Measurements from ENCODE around the gene CDHR3. TPM values are rescaled to one million over a fixed set of nuclear protein-coding genes. Genes with fewer than 3 reads are reported as not detected.

The CDHR3 gene
- total RNA-seq, 1 donor from 2014 or later, result 1.4 TPM

DNA sequence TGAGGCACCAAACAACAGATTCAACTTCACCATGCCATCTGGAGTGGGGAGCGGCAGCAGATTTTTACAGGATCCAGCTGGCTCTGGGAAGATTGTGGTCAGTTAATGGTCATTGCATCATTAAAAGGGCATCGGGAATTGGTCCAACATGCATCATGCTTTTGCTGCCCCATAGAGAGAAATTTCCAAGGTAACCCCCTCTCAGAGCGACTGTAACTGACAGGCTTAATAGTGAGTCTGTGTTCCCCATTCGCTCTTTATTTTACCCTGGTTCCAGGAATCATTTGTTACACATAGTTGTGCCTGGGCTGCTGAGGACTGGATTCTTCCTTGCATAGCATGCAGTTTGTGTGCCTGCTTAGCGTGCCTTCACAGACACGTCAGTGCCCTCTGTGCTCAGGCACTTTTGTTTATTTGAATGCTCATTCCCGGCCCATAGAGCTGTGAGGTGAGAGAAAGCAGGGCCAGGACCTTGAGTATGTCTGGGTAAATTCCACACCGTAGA lies 49.9 kb downstream of the CDHR3 start:
- H3K9me3 Mint-ChIP-seq, result peaks cover 2% of the 10 kb centered on the region
- Histone ChIP-seq H3K9me3 (ENCODE audit: low read depth) (no peaks in the 10 kb centered on the region), H3K4me2 (no peak overlapping the region), H3K36me3 (no peaks in the 10 kb centered on the region), H3K27me3 (peaks cover 9% of the 10 kb centered on the region), H3K9ac (no peak overlapping the region), H4K20me1 (ENCODE audit: low read depth) (no peaks in the 10 kb centered on the region), H3K27ac (no peak overlapping the region), H3K4me3 (no peak overlapping the region), H3K4me1 (peaks cover 19% of the 10 kb centered on the region), H3F3A (ENCODE audit: low read depth) (peaks cover 12% of the 10 kb centered on the region), H2AFZ (replicated peaks) (no peak overlapping the region), H3K79me2 (ENCODE audit: low read depth) (no peaks in the 10 kb centered on the region)
- H3K27me3 Mint-ChIP-seq (ENCODE audit: insufficient read depth, low read depth), result peaks cover 5% of the 10 kb centered on the region
- no peaks in the 10 kb centered on the region for H3K36me3 Mint-ChIP-seq
- no peak for DNase-seq (ENCODE audit: low spot score)
- peaks cover 40% of the 10 kb centered on the region for H3K4me1 Mint-ChIP-seq
- TF ChIP-seq EZH2 (IDR thresholded peaks at IDR 0.05), result no peak
- H3K27ac Mint-ChIP-seq, result no peak overlapping the region
- H3K4me3 Mint-ChIP-seq, result no peak overlapping the region

DNA sequence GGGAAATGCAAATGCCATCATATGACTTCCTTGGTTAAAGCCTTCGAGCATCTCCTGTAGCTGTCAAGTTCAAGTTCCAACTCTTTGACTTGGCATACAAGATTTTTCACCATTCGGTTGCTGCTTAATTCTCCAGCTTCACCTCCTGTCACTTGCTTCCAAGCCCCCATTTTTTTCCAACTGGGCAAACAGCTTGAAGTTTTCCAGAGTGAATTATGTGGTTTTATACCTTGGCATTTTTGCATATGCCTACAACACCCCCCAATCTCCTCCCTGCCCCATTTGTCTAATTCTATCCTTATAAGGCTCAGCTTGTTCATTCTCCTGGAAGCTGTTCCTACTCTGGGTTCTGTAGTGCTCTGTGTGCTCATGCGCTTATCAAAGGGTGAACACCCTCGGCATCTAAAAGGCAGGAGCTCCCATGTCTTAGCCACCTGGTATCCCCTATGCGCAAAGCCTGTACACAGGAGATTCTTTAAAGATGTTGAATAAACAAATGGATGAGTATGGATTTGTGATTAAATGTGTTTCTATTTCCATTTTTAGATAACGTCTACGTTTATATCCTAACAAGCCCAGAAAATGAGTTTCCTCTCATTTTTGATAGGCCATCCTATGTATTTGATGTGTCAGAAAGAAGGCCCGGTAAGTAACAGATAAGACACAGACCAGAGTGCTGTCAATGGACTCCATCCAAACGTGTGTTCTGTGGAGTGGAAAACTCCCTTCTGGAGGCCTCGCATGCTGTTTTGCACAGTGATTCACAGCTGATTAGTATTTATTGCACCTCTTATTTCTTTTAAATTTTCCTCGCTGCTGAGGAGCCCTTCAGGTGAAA lies 52.5 kb downstream of the CDHR3 start:
- Mint-ChIP-seq H3K4me1 (peaks cover 35% of the 10 kb centered on the region), H3K27ac (no peak overlapping the region), H3K9me3 (no peaks in the 10 kb centered on the region), H3K36me3 (no peaks in the 10 kb centered on the region), H3K4me3 (no peak overlapping the region), H3K27me3 (ENCODE audit: insufficient read depth, low read depth) (peaks cover 3% of the 10 kb centered on the region)
- no peak for DNase-seq (ENCODE audit: low spot score)
- Histone ChIP-seq H3K9ac (no peak overlapping the region), H4K20me1 (ENCODE audit: low read depth) (no peaks in the 10 kb centered on the region), H3K27me3 (no peaks in the 10 kb centered on the region), H3K4me1 (peaks cover 11% of the 10 kb centered on the region), H3K4me3 (no peak overlapping the region), H3K27ac (no peak overlapping the region), H3K79me2 (ENCODE audit: low read depth) (no peaks in the 10 kb centered on the region), H2AFZ (replicated peaks) (peak overlapping the region; percentile 10), H3K36me3 (no peaks in the 10 kb centered on the region), H3K9me3 (ENCODE audit: low read depth) (no peaks in the 10 kb centered on the region), H3F3A (ENCODE audit: low read depth) (peaks cover 2% of the 10 kb centered on the region), H3K4me2 (no peak overlapping the region)
- no peak for TF ChIP-seq EZH2 (IDR thresholded peaks at IDR 0.05)
- TF ChIP-seq, protein P1, sequence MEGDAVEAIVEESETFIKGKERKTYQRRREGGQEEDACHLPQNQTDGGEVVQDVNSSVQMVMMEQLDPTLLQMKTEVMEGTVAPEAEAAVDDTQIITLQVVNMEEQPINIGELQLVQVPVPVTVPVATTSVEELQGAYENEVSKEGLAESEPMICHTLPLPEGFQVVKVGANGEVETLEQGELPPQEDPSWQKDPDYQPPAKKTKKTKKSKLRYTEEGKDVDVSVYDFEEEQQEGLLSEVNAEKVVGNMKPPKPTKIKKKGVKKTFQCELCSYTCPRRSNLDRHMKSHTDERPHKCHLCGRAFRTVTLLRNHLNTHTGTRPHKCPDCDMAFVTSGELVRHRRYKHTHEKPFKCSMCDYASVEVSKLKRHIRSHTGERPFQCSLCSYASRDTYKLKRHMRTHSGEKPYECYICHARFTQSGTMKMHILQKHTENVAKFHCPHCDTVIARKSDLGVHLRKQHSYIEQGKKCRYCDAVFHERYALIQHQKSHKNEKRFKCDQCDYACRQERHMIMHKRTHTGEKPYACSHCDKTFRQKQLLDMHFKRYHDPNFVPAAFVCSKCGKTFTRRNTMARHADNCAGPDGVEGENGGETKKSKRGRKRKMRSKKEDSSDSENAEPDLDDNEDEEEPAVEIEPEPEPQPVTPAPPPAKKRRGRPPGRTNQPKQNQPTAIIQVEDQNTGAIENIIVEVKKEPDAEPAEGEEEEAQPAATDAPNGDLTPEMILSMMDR (IDR thresholded peaks at IDR 0.05), result no peak
- no peak for TF ChIP-seq EZH2phosphoT487 (IDR thresholded peaks at IDR 0.05)

DNA sequence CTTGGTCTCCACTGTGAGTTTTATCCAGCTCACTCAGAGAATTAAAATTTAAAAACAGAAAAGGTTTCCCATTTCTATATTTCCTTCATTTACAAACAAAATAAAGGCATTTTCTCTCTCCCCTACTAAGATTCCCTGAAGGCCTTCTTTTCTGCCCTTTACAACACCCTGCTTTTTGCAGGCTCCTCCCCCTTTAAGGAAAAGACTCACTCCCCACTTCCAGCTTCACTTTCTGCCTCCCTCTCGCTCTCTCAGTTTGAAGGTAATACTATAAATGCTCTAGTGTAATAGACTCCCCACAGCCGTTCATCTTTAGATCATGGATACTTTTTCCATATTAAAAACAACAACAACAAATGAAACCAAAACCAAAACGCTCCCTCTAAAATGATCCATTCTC lies 53.3 kb downstream of the CDHR3 start:
- Mint-ChIP-seq H3K4me1 (peaks cover 35% of the 10 kb centered on the region), H3K9me3 (no peaks in the 10 kb centered on the region), H3K36me3 (no peaks in the 10 kb centered on the region), H3K4me3 (no peak overlapping the region), H3K27me3 (ENCODE audit: insufficient read depth, low read depth) (peaks cover 3% of the 10 kb centered on the region), H3K27ac (no peak overlapping the region)
- Histone ChIP-seq H3K27me3 (no peaks in the 10 kb centered on the region), H3K27ac (no peak overlapping the region), H3K4me1 (peaks cover 10% of the 10 kb centered on the region), H3K79me2 (ENCODE audit: low read depth) (no peaks in the 10 kb centered on the region), H3K4me3 (no peak overlapping the region), H3K9me3 (ENCODE audit: low read depth) (no peaks in the 10 kb centered on the region), H3F3A (ENCODE audit: low read depth) (no peaks in the 10 kb centered on the region), H3K9ac (no peak overlapping the region), H3K4me2 (no peak overlapping the region), H3K36me3 (no peaks in the 10 kb centered on the region), H4K20me1 (ENCODE audit: low read depth) (no peaks in the 10 kb centered on the region), H2AFZ (replicated peaks) (peak overlapping the region; percentile 10)
- no peak for DNase-seq (ENCODE audit: low spot score)
- TF ChIP-seq EZH2 (IDR thresholded peaks at IDR 0.05) (no peak), EZH2phosphoT487 (IDR thresholded peaks at IDR 0.05) (no peak)
- TF ChIP-seq, protein P1 (IDR thresholded peaks at IDR 0.05), result no peak

DNA sequence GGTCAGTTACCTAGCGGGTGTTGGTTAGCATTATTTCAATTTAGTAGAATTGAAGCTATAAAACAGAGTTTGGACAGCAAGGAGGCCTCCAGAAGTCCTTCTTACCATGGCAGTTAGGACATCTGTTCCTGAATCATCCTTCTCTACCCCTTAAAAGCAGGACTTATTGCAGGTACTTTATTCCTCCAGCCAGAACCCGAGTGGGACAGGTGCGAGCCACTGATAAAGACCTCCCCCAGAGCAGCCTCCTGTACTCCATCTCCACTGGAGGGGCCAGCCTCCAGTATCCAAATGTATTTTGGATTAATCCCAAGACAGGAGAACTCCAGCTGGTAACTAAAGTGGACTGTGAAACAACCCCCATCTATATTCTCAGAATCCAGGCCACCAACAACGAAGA lies 54.6 kb downstream of the CDHR3 start:
- no peak overlapping the region for H3K4me3 Mint-ChIP-seq
- H3K36me3 Mint-ChIP-seq, result no peaks in the 10 kb centered on the region
- no peak for DNase-seq (ENCODE audit: low spot score)
- Histone ChIP-seq H3K4me1 (peaks cover 10% of the 10 kb centered on the region), H3K27ac (no peak overlapping the region), H3K4me3 (no peak overlapping the region), H3K9ac (no peak overlapping the region), H3K36me3 (no peaks in the 10 kb centered on the region), H4K20me1 (ENCODE audit: low read depth) (no peaks in the 10 kb centered on the region), H3K79me2 (ENCODE audit: low read depth) (no peaks in the 10 kb centered on the region), H3K9me3 (ENCODE audit: low read depth) (no peaks in the 10 kb centered on the region), H3K4me2 (no peak overlapping the region), H3F3A (ENCODE audit: low read depth) (no peaks in the 10 kb centered on the region), H3K27me3 (no peaks in the 10 kb centered on the region), H2AFZ (replicated peaks) (no peak overlapping the region)
- peaks cover 41% of the 10 kb centered on the region for H3K4me1 Mint-ChIP-seq
- TF ChIP-seq, protein P1 (IDR thresholded peaks at IDR 0.05), result no peak
- no peak for TF ChIP-seq EZH2phosphoT487 (IDR thresholded peaks at IDR 0.05)
- TF ChIP-seq EZH2 (IDR thresholded peaks at IDR 0.05), result no peak
- H3K27me3 Mint-ChIP-seq (ENCODE audit: insufficient read depth, low read depth), result peaks cover 3% of the 10 kb centered on the region
- peaks cover under 1% of the 10 kb centered on the region for H3K9me3 Mint-ChIP-seq
- no peak overlapping the region for H3K27ac Mint-ChIP-seq

Data from neural progenitor cell (in vitro differentiated cells).